Peyer's patch (tissue), 4 donors: Measurements from ENCODE around the gene CMTM1. TPM values are rescaled to one million over a fixed set of nuclear protein-coding genes. Genes with fewer than 3 reads are reported as not detected.
A peak's percentile ranks its signal among the peaks of the same experiment; 100 is the strongest.

Experiments
- DNase-seq, 3 donors: peaks; one replicate each; pipeline ENCODE4 v3.0.0-alpha.2; 2017 to 2019
- H3K27ac ChIP-seq, 4 donors: fragments of 200-600 bp; sonication (generic); one replicate each; pipeline ENCODE4 v1.5.1; 2016 to 2019
- H3K27me3 ChIP-seq, 2 donors: fragments of 200-600 bp; sonication (generic); one replicate each; pipeline ENCODE4 v1.5.1; 2019
- H3K36me3 ChIP-seq, 3 donors: fragments of 200-600 bp; sonication (generic); one replicate each; pipeline ENCODE4 v1.5.1; 2016 to 2019
- H3K4me1 ChIP-seq, 4 donors: fragments of 200-600 bp; sonication (generic); one replicate each; pipeline ENCODE4 v1.5.1; 2016 to 2019
- H3K4me3 ChIP-seq, 4 donors: fragments of 200-600 bp; sonication (generic); 1 replicate in 3 of 4; 2 replicates in 1 of 4; pipeline ENCODE4 v1.5.1; 2016 to 2019; ENCODE audit warnings: mild to moderate bottlenecking in 1 of 4
- H3K9me3 ChIP-seq, 4 donors: fragments of 200-600 bp; sonication (generic); one replicate each; pipeline ENCODE4 v1.5.1; 2016 to 2019; ENCODE audit warnings: mild to moderate bottlenecking in 1 of 4
- POLR2A ChIP-seq, 2 donors: fragments of 450-650 bp; IDR thresholded peaks; one replicate each; pipeline ENCODE4 v1.5.1; 2017; ENCODE audit warnings: antibody characterized with exemption in 2 of 2, mild to moderate bottlenecking in 2 of 2, moderate library complexity in 2 of 2
- total RNA-seq, 4 donors: library from RNA; depleted of rRNA; stranded (reverse); fragments of >200 nt; gene quantifications; one replicate each; pipeline ENCODE4 v1.1.0, GENCODE V29; 2016
- TF ChIP-seq, protein P1 (sequence below), 6 experiments: fragments of 450-650 bp in 4 of 6; fragments of 200-600 bp in 2 of 6; sonication (generic) in 1 of 6; IDR thresholded peaks; one replicate each; pipeline ENCODE4 v1.5.1; 2017 to 2019; ENCODE audit warnings: antibody characterized with exemption in 6 of 6, mild to moderate bottlenecking in 3 of 6, moderate library complexity in 1 of 6

CMTM1 gene
- total RNA-seq, 4 donors from 2014 or later: 1.4 to 3.6 (median 2.1) TPM; not detected in 1

DNA sequence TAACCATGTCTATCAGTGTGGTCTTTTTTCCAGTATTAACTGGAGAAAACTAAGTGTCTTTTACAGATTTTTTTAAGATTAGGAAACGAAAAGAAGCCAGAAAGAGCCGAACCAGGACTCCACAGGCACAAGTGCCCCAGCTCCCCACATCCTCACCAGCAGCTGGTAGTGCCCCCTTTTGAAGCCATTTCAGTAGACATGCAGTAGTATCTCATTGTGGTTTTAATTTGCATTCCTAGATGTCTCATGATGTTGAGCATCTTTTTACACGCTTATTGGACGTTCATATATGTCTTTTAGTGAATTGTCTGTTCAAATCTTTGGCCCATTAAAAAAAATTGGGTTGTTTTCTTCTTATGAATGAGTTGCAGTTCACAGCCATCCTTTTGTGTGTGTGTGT lies 33.5 kb downstream of the CMTM1 start:
- H3K27ac ChIP-seq: no peak overlapping the region
- no peak for TF ChIP-seq POLR2A (IDR thresholded peaks at IDR 0.05)
- TF ChIP-seq, protein P1, sequence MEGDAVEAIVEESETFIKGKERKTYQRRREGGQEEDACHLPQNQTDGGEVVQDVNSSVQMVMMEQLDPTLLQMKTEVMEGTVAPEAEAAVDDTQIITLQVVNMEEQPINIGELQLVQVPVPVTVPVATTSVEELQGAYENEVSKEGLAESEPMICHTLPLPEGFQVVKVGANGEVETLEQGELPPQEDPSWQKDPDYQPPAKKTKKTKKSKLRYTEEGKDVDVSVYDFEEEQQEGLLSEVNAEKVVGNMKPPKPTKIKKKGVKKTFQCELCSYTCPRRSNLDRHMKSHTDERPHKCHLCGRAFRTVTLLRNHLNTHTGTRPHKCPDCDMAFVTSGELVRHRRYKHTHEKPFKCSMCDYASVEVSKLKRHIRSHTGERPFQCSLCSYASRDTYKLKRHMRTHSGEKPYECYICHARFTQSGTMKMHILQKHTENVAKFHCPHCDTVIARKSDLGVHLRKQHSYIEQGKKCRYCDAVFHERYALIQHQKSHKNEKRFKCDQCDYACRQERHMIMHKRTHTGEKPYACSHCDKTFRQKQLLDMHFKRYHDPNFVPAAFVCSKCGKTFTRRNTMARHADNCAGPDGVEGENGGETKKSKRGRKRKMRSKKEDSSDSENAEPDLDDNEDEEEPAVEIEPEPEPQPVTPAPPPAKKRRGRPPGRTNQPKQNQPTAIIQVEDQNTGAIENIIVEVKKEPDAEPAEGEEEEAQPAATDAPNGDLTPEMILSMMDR (IDR thresholded peaks at IDR 0.05): no peak
- no peak for DNase-seq
- no peaks in the 10 kb centered on the region for H3K27me3 ChIP-seq
- peaks cover 0 to 15% (median 0%) of the 10 kb centered on the region in 4 donors for H3K4me1 ChIP-seq
- no peaks in the 10 kb centered on the region for H3K36me3 ChIP-seq
- peaks cover 0 to 10% (median 0%) of the 10 kb centered on the region in 4 donors for H3K9me3 ChIP-seq
- no peak overlapping the region for H3K4me3 ChIP-seq

DNA sequence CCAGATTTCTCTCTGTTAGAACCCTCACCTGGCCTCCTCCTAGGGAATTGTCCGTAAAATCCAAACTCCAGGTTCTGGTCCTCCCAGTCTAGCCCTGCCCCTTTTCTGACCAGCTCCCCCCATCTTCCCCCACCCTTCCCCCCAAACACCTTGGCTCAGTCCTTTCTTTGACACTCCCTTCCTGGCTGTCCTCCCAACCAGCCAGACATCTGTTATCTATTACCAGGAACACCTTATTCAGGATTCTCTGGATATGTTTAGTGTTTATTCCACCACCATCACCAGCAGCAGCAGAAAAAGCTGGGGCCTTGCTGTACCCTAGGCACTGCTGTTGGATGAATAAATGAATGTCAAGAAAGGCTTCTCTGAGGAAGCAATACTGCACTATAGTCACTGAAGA lies 34.2 kb downstream of the CMTM1 start:
- Histone ChIP-seq H3K36me3 (no peaks in the 10 kb centered on the region), H3K27me3 (no peaks in the 10 kb centered on the region), H3K9me3 (peaks cover 0 to 10% (median 0%) of the 10 kb centered on the region in 4 donors), H3K27ac (no peak overlapping the region), H3K4me1 (peaks cover 0 to 23% (median under 1%) of the 10 kb centered on the region in 4 donors), H3K4me3 (no peak overlapping the region)
- no peak for TF ChIP-seq POLR2A (IDR thresholded peaks at IDR 0.05)
- TF ChIP-seq, protein P1 (IDR thresholded peaks at IDR 0.05): no peak
- DNase-seq: no peak

DNA sequence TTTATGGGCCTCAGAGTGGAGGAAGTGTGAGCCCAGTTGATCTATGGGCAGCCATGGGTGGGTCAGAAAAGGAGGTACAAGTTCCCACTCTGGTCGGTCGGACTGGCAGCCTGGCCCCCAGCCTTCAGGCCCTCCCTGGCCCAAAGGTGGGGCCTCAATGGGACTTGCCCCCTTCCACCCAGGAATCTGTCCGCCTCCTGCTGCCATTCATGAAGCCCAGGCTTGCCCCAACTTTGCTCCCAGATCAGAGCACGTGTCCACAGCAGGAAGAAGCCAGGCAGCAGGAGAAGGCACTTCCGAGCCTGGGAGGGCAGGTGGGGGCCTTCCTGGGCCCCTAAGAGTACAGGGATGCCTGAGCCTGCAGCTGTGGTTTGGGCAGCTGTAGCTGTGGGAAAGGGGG lies 35.2 kb downstream of the CMTM1 start:
- peaks cover 0 to 10% (median 0%) of the 10 kb centered on the region in 4 donors for H3K9me3 ChIP-seq
- H3K4me3 ChIP-seq: no peak overlapping the region
- H3K27me3 ChIP-seq: no peaks in the 10 kb centered on the region
- no peak for DNase-seq
- peaks cover 0 to 31% (median 10%) of the 10 kb centered on the region in 4 donors for H3K4me1 ChIP-seq
- TF ChIP-seq, protein P1 (IDR thresholded peaks at IDR 0.05): no peak
- TF ChIP-seq POLR2A (IDR thresholded peaks at IDR 0.05): no peak
- H3K27ac ChIP-seq: no peak overlapping the region
- H3K36me3 ChIP-seq: no peaks in the 10 kb centered on the region

DNA sequence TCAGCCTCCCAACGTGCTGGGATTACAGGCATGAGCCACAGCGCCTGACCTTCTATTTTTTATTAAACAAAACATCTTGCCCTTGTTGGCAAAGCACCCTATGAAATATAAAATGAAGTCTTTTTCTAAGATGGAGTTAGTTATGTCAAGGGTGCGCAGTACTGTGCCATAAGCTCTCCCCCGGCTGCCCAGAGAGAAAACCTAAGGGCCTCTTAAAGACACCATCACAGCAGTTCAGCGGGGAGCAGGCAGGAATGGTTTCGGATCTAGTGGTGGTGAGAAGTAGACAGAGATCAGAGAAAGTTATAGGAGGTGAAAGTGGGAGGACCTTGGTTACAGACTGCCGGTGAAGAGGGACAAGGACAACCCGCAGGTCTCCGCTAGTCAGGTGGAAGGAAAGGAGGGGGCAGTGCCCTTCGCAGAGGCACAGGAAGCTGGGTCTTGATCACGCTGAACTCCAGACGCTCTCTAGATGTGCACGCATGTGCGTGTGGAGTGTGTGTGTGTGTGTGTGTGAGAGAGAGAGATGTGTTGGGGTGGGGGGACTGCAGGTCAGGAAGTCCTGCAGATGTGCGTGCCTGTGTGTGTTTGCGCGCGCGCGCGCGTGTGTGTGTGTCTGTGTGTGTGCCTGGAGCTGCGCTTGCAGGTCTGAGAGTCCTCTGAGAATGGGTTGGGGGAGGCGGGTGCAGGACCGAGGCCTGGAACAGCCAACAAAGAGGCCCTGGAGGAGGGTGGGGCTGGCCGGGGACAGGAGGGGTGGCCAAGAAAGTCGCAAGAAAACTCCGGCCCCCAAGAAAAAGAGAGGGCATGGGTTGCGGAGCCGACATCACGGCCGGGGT lies 37.5 kb downstream of the CMTM1 start:
- Histone ChIP-seq H3K4me3 (peak overlapping the region; percentile 75 to 83 (median 81)), H3K27me3 (no peaks in the 10 kb centered on the region), H3K27ac (peak overlapping the region; percentile 82 to 87 (median 84)), H3K4me1 (peaks cover 0 to 35% (median 16%) of the 10 kb centered on the region in 4 donors), H3K36me3 (no peaks in the 10 kb centered on the region), H3K9me3 (peaks cover 0 to 10% (median 0%) of the 10 kb centered on the region in 4 donors)
- TF ChIP-seq, protein P1 (IDR thresholded peaks at IDR 0.05): no peak
- no peak for TF ChIP-seq POLR2A (IDR thresholded peaks at IDR 0.05)
- DNase-seq: peak in 2 of 3 donors; percentile 72 to 85

DNA sequence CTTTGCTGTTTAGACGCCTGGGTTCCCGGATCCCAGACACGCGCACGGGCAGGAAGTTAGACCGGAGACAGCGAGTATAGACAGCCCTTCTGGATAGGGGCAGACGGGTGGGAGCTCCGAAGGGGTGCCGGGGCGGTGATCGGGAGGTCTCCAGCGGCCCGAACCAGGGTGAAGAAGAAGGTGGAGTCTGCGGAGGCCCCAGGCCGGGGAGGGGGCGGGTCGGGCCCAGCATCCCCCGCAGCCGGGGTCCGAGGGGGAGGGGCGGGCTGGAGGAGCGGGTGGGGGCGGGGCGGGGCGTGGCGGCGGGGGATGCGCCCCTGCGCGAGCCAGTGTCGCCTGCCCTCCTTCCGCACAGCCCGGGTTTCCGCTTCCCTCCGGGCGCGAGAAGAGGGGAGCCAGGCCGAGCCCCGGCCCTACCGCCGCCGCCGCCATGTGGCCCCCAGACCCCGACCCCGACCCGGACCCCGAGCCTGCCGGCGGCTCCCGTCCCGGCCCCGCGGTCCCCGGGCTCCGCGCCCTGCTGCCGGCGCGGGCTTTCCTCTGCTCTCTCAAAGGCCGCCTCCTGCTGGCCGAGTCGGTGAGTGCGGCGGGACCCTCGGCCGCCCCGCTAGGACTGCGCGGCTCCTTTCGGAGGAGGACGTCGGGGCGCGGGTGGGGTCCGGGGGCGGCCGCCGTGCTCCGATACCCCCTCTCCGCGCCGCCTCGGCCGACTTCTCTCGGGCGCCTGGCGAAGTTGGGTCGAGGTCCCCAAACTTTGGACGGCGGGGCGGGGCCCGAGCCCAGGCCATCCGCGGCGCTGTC lies 38.3 kb downstream of the CMTM1 start, which contains the start of gene CMTM3:
CMTM3 (plus strand) TSS at position 329 of the 801 bp plus-strand sequence; CDS start at position 431, 102 bp downstream.
- H3K4me3 ChIP-seq: peak within 1 kb of the TSS; percentile 75 to 83 (median 81)
- H3K9me3 ChIP-seq: peaks cover 0 to 10% (median 0%) of the 10 kb centered on the region in 4 donors
- H3K36me3 ChIP-seq: no peaks in the 10 kb centered on the region
- TF ChIP-seq POLR2A (IDR thresholded peaks at IDR 0.05): no peak
- TF ChIP-seq, protein P1 (IDR thresholded peaks at IDR 0.05): peak; percentile 60 to 83 (median 66)
- H3K4me1 ChIP-seq: peaks cover 0 to 35% (median 16%) of the 10 kb centered on the region in 4 donors
- peak within 1 kb of the TSS; percentile 82 to 87 (median 84) for H3K27ac ChIP-seq
- peak; percentile 67 to 79 (median 75) for DNase-seq
- H3K27me3 ChIP-seq: no peaks in the 10 kb centered on the region
